ENCODE results near the gene GYPC. TPM values are rescaled to one million over a fixed set of nuclear protein-coding genes. Genes with fewer than 3 reads are reported as not detected.

Gene GYPC
- total RNA-seq, 1 experiment from 2014 or later = 28.1 TPM

DNA sequence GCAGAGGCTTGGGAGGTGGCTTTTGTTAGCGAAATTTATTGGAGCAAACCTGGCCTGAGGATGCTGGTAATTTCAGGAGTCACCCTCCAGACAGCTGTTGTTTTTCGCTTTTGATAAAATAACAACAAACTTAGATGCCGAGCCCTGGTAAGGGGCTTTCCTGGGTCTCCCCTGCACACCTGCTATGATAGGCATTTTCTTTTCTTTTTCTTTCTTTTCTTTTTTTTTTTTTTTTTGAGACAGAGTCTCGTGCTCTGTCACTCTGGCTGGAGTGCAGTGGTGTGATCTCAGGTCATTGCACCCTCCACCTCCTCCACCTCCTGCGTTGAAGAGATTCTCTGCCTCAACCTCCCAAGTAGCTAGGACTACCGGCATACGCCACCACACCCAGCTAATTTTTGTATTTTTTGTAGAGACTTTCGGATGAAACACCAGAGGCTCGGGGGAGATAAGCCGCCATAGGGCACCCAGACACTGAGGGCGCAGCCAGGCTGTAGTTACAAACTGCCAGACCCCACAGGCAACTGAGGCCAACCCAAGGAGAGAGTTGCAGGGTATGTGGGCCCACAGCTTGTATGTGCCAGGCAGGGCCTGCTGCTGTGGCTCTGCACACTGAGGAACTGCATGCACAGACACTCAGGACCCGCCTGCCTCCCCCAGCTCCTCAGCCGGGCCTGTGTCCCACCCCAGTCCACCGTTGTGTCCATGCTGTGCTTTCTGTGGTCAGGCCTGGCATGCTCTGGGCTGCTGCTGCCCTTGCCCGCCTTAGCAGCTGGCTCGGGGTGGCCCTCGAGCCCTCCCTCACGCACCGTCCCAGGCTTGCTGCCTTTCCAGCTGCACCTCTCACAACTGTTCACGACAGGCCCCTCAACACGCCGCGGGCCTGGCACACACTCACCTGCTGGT, 3.9 kb downstream of the GYPC start (continued):
- TF ChIP-seq, protein P1, sequence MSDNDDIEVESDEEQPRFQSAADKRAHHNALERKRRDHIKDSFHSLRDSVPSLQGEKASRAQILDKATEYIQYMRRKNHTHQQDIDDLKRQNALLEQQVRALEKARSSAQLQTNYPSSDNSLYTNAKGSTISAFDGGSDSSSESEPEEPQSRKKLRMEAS (CRISPR knock-in tag; IDR thresholded peaks at IDR 0.05) = no peak
- TF ChIP-seq ETV6 (CRISPR knock-in tag; IDR thresholded peaks at IDR 0.05) = no peak
- TF ChIP-seq OVOL2 (CRISPR knock-in tag; IDR thresholded peaks at IDR 0.05; ENCODE audit: borderline replicate concordance) = no peak
- TF ChIP-seq ZNF396 (CRISPR knock-in tag; IDR thresholded peaks at IDR 0.05; ENCODE audit: borderline replicate concordance) = no peak
- no peak for TF ChIP-seq SP1 (CRISPR knock-in tag; conservative IDR thresholded peaks at IDR 0.05)
- TF ChIP-seq, protein P2, sequence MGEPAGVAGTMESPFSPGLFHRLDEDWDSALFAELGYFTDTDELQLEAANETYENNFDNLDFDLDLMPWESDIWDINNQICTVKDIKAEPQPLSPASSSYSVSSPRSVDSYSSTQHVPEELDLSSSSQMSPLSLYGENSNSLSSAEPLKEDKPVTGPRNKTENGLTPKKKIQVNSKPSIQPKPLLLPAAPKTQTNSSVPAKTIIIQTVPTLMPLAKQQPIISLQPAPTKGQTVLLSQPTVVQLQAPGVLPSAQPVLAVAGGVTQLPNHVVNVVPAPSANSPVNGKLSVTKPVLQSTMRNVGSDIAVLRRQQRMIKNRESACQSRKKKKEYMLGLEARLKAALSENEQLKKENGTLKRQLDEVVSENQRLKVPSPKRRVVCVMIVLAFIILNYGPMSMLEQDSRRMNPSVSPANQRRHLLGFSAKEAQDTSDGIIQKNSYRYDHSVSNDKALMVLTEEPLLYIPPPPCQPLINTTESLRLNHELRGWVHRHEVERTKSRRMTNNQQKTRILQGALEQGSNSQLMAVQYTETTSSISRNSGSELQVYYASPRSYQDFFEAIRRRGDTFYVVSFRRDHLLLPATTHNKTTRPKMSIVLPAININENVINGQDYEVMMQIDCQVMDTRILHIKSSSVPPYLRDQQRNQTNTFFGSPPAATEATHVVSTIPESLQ (CRISPR knock-in tag; IDR thresholded peaks at IDR 0.05) = no peak
- no peak for TF ChIP-seq ZNF263 (CRISPR knock-in tag; IDR thresholded peaks at IDR 0.05; ENCODE audit: low read depth)

GRCh38 chr2:126660971-126661370, 5.0 kb downstream of the GYPC start:
- peaks cover 7% of the 10 kb centered on the region; the same call in 1 of the 2 replicates for H3K27me3 Mint-ChIP-seq (ENCODE audit: low read depth)
- H3K9me3 Mint-ChIP-seq = no peaks in the 10 kb centered on the region
- no peaks in the 10 kb centered on the region for H3K36me3 Mint-ChIP-seq
- no peak overlapping the region; the same call in 1 of the 2 replicates for H3K27ac Mint-ChIP-seq
- POLR2A ChIA-PET = no interaction called here
- DNase-seq (ENCODE audit: low spot score) = no peak
- CTCF ChIA-PET = no interaction called here
- no peak overlapping the region for H3K4me3 Mint-ChIP-seq
- ATAC-seq = no peak
- H3K4me1 Mint-ChIP-seq = peaks cover 37% of the 10 kb centered on the region
- TF ChIP-seq ATF3 (CRISPR knock-in tag; conservative IDR thresholded peaks at IDR 0.05) = no peak
- no peak for TF ChIP-seq HMGXB4 (CRISPR knock-in tag; IDR thresholded peaks at IDR 0.05)
- no peak for TF ChIP-seq PRRX2 (CRISPR knock-in tag; IDR thresholded peaks at IDR 0.05)
- TF ChIP-seq, protein P3, sequence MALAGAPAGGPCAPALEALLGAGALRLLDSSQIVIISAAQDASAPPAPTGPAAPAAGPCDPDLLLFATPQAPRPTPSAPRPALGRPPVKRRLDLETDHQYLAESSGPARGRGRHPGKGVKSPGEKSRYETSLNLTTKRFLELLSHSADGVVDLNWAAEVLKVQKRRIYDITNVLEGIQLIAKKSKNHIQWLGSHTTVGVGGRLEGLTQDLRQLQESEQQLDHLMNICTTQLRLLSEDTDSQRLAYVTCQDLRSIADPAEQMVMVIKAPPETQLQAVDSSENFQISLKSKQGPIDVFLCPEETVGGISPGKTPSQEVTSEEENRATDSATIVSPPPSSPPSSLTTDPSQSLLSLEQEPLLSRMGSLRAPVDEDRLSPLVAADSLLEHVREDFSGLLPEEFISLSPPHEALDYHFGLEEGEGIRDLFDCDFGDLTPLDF (CRISPR knock-in tag; IDR thresholded peaks at IDR 0.05) = no peak
- no peak for TF ChIP-seq MXD4 (CRISPR knock-in tag; IDR thresholded peaks at IDR 0.05; ENCODE audit: borderline replicate concordance)
- no peak for TF ChIP-seq IRF1 (CRISPR knock-in tag; IDR thresholded peaks at IDR 0.05)
- TF ChIP-seq STAT6 (CRISPR knock-in tag; conservative IDR thresholded peaks at IDR 0.05; ENCODE audit: low read depth) = no peak
- no peak for TF ChIP-seq ZNF416 (CRISPR knock-in tag; IDR thresholded peaks at IDR 0.05)
- no peak for TF ChIP-seq PREB (CRISPR knock-in tag; IDR thresholded peaks at IDR 0.05; ENCODE audit: borderline replicate concordance)
